Cardiac fibroblast (primary cell): ENCODE results near the gene PDE11A.
"Not testable (repeated sequence)": the region's sequence is repeated elsewhere in the genome, so short reads cannot be mapped to it uniquely, and the experiment has no call there.

Source experiments
- DNase-seq, 2 donors: peaks; one replicate each; pipeline versions ENCODE4 v3.0.0 to v3.0.0-alpha.2; 2010; ENCODE audit warnings: low read depth in 2 of 2
- H3K4me3 ChIP-seq, 2 donors: replicated peaks in 1 of 2; 1 replicate in 1 of 2; 2 replicates in 1 of 2; pipeline ENCODE4 v1.5.1; 2011; ENCODE audit warnings: low read depth in 2 of 2, low read length in 2 of 2, mild to moderate bottlenecking in 2 of 2, moderate library complexity in 1 of 2
- CTCF ChIP-seq: IDR thresholded peaks from one replicate; pipeline ENCODE4 v1.5.1; 2011; ENCODE audit warnings: low read depth, mild to moderate bottlenecking, low read length, inconsistent platforms

PDE11A gene

GRCh38 chr2:178101321-178102079, 28.9 kb upstream of the PDE11A start:
- H3K4me3 ChIP-seq, result no peak overlapping the region
- TF ChIP-seq CTCF, result no peak
- DNase-seq, result peak in 1 of 2 donors; percentile 22

GRCh38 chr2:178093471-178093870, 20.9 kb upstream of the PDE11A start:
- TF ChIP-seq CTCF, result no peak
- no peak for DNase-seq

GRCh38 chr2:178088774-178089270, 16.2 kb upstream of the PDE11A start:
- no peak overlapping the region for H3K4me3 ChIP-seq
- no peak for TF ChIP-seq CTCF
- DNase-seq, result no peak

More at GRCh38 chr2:178093471-178093870, 20.9 kb upstream of the PDE11A start:
- no peak overlapping the region for H3K4me3 ChIP-seq

GRCh38 chr2:178084273-178084672, 11.7 kb upstream of the PDE11A start:
- DNase-seq, result no peak
- TF ChIP-seq CTCF, result no peak
- H3K4me3 ChIP-seq, result no peak overlapping the region

GRCh38 chr2:178082408-178083045, 9.9 kb upstream of the PDE11A start:
- no peak for TF ChIP-seq CTCF
- H3K4me3 ChIP-seq, result no peak overlapping the region
- DNase-seq, result no peak

- not testable (repeated sequence) for DNase-seq, H3K4me3 ChIP-seq
Observed at GRCh38 chr2:178079279-178079678, 6.7 kb upstream of the PDE11A start.

GRCh38 chr2:178076130-178076529, 3.6 kb upstream of the PDE11A start:
- no peak for DNase-seq
- no peak overlapping the region for H3K4me3 ChIP-seq
- no peak for TF ChIP-seq CTCF
